Suprapubic skin (tissue), 4 donors: ENCODE data around the gene ATP4A.

Experiments used
- CTCF ChIP-seq, 2 donors: fragments of 200-600 bp in 1 of 2; fragments of 450-650 bp in 1 of 2; sonication (generic) in 1 of 2; IDR thresholded peaks; one replicate each; pipeline ENCODE4 v1.5.1; 2016 to 2019; ENCODE audit warnings: antibody characterized with exemption in 2 of 2, mild to moderate bottlenecking in 1 of 2, moderate library complexity in 1 of 2
- EP300 ChIP-seq: sonication (generic); formaldehyde crosslinking; IDR thresholded peaks from one replicate; pipeline ENCODE4 v1.6.1; 2017; ENCODE audit warnings: antibody characterized with exemption
- POLR2A ChIP-seq, 2 donors: fragments of 450-650 bp; IDR thresholded peaks; one replicate each; pipeline ENCODE4 v1.6.1; 2017; ENCODE audit warnings: antibody characterized with exemption in 2 of 2, mild to moderate bottlenecking in 2 of 2, moderate library complexity in 2 of 2
- POLR2AphosphoS5 ChIP-seq, 3 donors: sonication (generic); formaldehyde crosslinking; IDR thresholded peaks; one replicate each; pipeline ENCODE4 v1.6.1; 2017; ENCODE audit warnings: antibody characterized with exemption in 3 of 3

- TF ChIP-seq CTCF (IDR thresholded peaks at IDR 0.05) (no peak), POLR2A (IDR thresholded peaks at IDR 0.05) (no peak), EP300 (no peak), POLR2AphosphoS5 (IDR thresholded peaks at IDR 0.05) (no peak)
Observed at GRCh38 chr19:35528218-35529038, 35.0 kb downstream of the ATP4A start, which contains the start of gene SBSN.
